ENCODE measurements around the gene TTBK1.

DNA sequence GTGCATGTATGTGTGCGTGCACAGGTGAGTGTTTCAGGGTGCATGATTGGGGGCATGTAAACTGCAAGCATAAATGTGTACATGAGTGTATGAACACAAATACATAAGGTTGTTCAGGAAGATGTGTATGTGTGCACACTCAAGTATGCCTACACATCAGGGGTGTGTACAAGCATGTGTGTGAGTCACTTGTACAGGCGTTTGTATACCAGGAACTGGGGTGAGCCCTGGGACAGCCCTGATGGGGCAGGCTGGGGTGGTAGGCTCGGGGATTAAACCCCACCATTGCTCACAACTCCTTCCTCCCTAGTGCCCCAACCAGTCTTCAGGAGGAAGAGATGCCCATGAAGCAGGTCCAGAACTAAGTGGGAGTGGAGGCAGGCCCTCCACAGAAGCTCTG lies 61.1 kb downstream of the TTBK1 start:
- TF ChIP-seq POLR2A (IDR thresholded peaks at IDR 0.05; ENCODE audit: low read depth, low read length) (no peak), POLR2AphosphoS5 (IDR thresholded peaks at IDR 0.05; ENCODE audit: low read depth, low read length) (no peak), TAF1 (IDR thresholded peaks at IDR 0.05; ENCODE audit: borderline replicate concordance, low read depth, low read length) (no peak)

Data from GM12892 (cell line).